Activated T-cell treated with anti-CD3 and anti-CD28 coated beads, Interleukin-2, amount 50 U/mL, for 72 hours (primary cell): ENCODE measurements around the gene NKD1. TPM values are rescaled to one million over a fixed set of nuclear protein-coding genes. Genes with fewer than 3 reads are reported as not detected.
"Not testable (repeated sequence)": the region's sequence is repeated elsewhere in the genome, so short reads cannot be mapped to it uniquely, and the experiment has no call there.

Experiments used
- ATAC-seq, 2 donors: fragments of 150-1000 bp; cut with Tn5 transposase; replicated peaks in 1 of 2; 2 replicates each; pipeline ENCODE4 v1.10.0; 2021; ENCODE audit warnings: moderate library complexity in 2 of 2, mild to moderate bottlenecking in 1 of 2
- DNase-seq, 2 donors: peaks; one replicate each; pipeline ENCODE4 v3.0.0; 2021 to 2022; ENCODE audit warnings: mixed read lengths in 1 of 2
- H3K27ac Mint-ChIP-seq: one replicate; pipeline ENCODE4 v1.8.0; 2022; ENCODE audit warnings: mild to moderate bottlenecking, moderate library complexity, mixed read lengths
- H3K27me3 Mint-ChIP-seq: one replicate; pipeline ENCODE4 v1.8.0; 2022; ENCODE audit warnings: low read depth, mixed read lengths
- H3K36me3 Mint-ChIP-seq, 2 donors: one replicate each; pipeline ENCODE4 v1.8.0; 2022; ENCODE audit warnings: mixed read lengths in 2 of 2, mild to moderate bottlenecking in 1 of 2; ENCODE audit not compliant: insufficient read depth in 2 of 2
- H3K4me1 Mint-ChIP-seq: one replicate; pipeline ENCODE4 v1.8.0; 2022; ENCODE audit warnings: low read depth, mixed read lengths
- H3K4me3 Mint-ChIP-seq, 2 donors: one replicate each; pipeline ENCODE4 v1.8.0; 2022; ENCODE audit warnings: mild to moderate bottlenecking in 2 of 2, mixed read lengths in 2 of 2, moderate library complexity in 2 of 2
- H3K9me3 Mint-ChIP-seq, 2 donors: one replicate each; pipeline ENCODE4 v1.8.0; 2022; ENCODE audit warnings: mixed read lengths in 2 of 2
- total RNA-seq, 2 donors: library from RNA; stranded (reverse); gene quantifications; one replicate each; pipeline ENCODE4 v1.2.3, GENCODE V29; 2022

The NKD1 gene
- total RNA-seq, 2 donors from 2014 or later, result 0.96 to 2.4 TPM

DNA sequence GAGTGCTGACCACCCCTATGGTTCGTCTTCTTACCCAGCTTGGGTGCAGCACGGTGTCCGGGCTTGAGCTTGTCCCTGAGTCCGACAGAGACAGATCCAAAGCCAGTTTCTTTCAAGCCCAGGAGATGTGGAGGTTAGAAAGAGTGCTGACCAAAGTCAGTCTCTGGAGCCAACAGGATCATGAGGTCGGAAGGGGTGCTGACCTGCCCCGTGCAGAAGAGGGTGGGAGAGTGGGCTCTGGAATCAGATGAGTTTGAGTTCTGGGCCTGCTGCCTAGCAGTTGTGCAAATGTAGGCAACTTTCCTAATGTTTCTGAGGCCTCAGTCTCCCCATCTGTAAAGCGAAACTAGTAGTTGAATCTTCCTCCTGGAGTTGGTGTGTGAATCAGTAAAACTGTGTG lies 24.5 kb downstream of the NKD1 start:
- Mint-ChIP-seq H3K27ac (no peak overlapping the region), H3K9me3 (no peaks in the 10 kb centered on the region), H3K4me1 (peaks cover 12% of the 10 kb centered on the region), H3K4me3 (no peak overlapping the region), H3K27me3 (no peaks in the 10 kb centered on the region), H3K36me3 (no peaks in the 10 kb centered on the region)
- ATAC-seq (no peak), DNase-seq (no peak)

DNA sequence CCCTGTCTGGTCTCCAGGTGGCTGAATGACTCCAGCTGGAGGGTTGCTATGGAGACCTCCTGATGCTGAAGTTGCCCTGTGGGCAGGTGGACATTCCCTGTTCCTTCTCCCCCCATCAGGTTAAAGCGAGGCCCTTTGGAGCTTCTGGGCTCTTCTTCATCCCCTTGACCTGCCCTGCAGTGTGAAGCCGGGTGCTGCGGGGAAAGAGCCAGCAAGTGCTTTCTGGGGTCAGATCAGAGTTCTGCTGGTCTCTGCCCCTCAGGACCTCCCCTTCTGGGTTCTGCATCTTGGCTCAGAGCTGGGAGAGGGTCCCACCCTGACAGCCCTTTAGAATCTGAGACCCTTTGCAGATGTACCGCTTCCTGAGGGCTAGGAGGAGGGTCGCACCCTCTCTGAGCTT lies 25.1 kb downstream of the NKD1 start:
- H3K4me1 Mint-ChIP-seq, result peaks cover 6% of the 10 kb centered on the region
- no peak overlapping the region for H3K4me3 Mint-ChIP-seq
- H3K27ac Mint-ChIP-seq, result no peak overlapping the region
- H3K36me3 Mint-ChIP-seq, result no peaks in the 10 kb centered on the region
- H3K9me3 Mint-ChIP-seq, result no peaks in the 10 kb centered on the region
- ATAC-seq, result no peak
- no peak for DNase-seq
- H3K27me3 Mint-ChIP-seq, result no peaks in the 10 kb centered on the region

DNA sequence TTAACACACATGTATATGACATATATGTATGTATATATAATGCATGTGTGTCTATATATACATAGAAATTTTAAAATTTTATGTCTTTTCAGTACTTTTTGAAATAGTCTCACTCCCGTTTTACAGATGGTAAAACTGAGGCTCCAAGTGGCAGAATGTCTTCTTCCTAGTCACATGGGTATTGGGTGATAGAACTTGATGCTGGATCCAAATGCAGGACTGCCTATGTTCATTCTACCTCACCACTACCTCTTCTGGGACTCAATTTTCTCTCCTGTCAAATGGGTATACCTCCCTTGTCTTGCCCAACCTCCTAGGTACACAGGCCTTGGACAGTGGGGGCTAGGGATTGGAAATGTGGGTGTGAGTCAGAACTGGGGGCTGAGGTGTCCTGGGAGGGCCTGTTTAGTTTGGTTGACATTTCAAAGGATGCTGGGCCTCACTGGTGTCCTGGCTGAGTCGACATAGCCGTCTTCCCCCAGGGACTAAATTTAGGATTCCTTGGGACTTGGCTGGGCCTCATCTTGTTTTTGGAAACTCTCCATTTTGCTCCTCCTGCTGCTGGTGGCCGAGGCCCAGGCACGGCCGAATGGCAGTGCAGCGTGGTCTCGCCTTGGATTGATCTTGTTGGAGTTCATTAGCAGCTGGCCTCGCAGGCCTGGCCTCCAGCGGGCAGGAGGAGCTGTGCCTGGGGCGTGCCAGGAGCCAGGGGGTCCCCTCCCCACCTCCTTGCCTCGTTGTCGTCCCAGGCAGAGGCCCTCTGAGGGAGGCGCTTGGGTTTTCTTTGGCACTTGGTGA lies 25.9 kb downstream of the NKD1 start:
- no peak for ATAC-seq
- H3K4me3 Mint-ChIP-seq, result no peak overlapping the region
- no peak overlapping the region for H3K27ac Mint-ChIP-seq
- no peaks in the 10 kb centered on the region for H3K27me3 Mint-ChIP-seq
- H3K4me1 Mint-ChIP-seq, result peaks cover 5% of the 10 kb centered on the region
- no peaks in the 10 kb centered on the region for H3K36me3 Mint-ChIP-seq
- no peak for DNase-seq
- H3K9me3 Mint-ChIP-seq, result no peaks in the 10 kb centered on the region

DNA sequence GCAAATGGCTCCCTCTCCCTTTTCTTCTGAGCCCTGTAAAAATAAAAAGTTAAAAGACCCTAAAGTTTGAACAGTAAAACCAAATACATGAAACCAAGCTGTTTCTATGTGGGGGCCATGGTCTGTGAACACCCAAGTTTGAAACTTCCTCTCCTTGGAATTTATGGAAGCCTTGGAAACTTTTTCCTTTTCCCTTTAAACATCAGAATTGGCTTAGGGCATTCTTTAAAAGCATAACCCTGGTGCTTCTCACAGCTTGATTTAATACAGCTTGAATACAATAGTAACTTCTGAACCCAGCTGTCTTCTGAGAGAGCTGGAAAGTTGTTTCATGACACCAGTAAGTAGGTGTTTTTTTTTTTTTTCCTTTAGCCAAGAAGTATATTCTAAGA lies 26.5 kb downstream of the NKD1 start:
- ATAC-seq (no peak), DNase-seq (no peak)
- Mint-ChIP-seq H3K27ac (no peak overlapping the region), H3K4me3 (no peak overlapping the region), H3K27me3 (no peaks in the 10 kb centered on the region), H3K4me1 (peaks cover 5% of the 10 kb centered on the region), H3K9me3 (no peaks in the 10 kb centered on the region), H3K36me3 (no peaks in the 10 kb centered on the region)

DNA sequence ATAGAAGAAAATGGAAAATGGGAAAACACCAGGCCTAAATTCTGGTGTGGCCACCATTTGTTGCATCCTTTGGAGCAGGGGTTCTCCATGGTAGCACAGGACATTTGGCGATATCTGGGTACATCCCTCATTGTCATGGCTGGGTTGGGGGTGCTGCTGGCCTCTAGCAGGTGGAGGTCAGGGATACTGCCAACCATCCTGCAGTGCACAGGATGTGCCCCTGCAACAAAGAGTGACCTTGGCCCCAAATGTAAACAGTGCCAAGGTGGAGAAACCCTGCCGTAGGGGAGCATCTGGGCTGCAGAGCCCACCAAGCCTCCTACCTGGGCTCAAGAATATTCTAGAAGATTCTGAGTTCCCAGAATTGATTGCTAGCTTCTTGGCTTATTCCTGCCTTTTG lies 27.5 kb downstream of the NKD1 start:
- DNase-seq, result no peak
- Mint-ChIP-seq H3K9me3 (no peaks in the 10 kb centered on the region), H3K27ac (no peak overlapping the region), H3K4me1 (peaks cover 5% of the 10 kb centered on the region), H3K36me3 (no peaks in the 10 kb centered on the region), H3K27me3 (no peaks in the 10 kb centered on the region), H3K4me3 (no peak overlapping the region)
- ATAC-seq, result no peak

DNA sequence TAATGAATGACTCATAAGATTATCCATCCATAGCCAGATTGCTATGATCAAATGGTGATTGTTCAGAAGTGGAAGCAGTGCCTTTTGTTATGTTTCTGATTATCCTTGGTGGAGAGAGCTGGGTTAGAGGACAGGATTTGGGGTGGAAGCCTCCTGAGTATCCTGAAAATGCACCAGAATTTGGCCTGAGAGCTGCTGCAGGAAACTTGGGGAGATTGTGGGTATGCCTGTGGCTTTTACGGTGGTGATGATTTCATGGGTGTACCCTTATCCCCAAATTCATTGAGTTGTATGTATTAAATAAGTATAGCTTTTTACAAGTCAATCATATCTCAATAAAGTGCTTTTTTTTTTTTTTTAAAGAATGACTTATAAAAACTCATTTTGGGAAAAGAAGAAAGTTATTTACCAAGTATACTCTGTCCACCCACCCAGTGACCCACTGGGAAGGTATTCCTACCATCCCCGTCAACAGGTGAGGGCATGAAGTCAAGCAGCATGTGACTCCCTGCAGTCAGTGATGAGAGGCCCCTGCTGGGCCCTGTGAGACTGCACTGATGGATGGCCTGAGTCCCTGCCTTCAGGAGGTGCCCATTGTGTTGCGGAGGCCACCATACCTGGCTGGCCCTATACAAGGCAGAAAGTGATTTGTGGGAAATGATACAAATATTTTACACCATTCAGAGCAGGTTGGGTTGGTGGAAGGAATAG lies 28.4 kb downstream of the NKD1 start:
- Mint-ChIP-seq H3K4me3 (no peak overlapping the region), H3K36me3 (no peaks in the 10 kb centered on the region), H3K9me3 (no peaks in the 10 kb centered on the region), H3K27ac (no peak overlapping the region), H3K27me3 (no peaks in the 10 kb centered on the region), H3K4me1 (peaks cover 5% of the 10 kb centered on the region)
- no peak for DNase-seq
- no peak for ATAC-seq

DNA sequence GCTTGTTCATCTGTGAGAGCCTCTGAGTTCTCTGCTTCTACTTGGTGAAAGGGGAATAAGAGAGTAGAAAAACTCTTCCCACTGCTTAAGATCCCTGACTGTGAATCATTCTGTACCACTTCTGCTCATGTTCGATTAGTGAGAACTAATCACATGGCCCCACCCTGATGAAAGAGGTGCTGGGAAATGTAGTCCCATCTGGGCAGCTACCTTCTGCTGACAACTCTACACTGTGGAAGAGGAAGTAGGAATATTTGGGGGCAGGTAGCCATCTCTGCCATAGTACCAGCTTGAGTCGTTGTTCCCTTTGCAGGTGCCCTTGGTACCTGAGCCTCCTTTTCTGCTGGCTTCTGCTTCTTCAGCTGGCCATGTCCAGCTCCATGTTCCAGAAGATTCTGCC lies 29.9 kb downstream of the NKD1 start:
- Mint-ChIP-seq H3K9me3 (no peaks in the 10 kb centered on the region), H3K27me3 (no peaks in the 10 kb centered on the region), H3K4me1 (peaks cover 3% of the 10 kb centered on the region), H3K4me3 (no peak overlapping the region), H3K27ac (no peak overlapping the region), H3K36me3 (no peaks in the 10 kb centered on the region)
- DNase-seq, result no peak
- ATAC-seq, result no peak

DNA sequence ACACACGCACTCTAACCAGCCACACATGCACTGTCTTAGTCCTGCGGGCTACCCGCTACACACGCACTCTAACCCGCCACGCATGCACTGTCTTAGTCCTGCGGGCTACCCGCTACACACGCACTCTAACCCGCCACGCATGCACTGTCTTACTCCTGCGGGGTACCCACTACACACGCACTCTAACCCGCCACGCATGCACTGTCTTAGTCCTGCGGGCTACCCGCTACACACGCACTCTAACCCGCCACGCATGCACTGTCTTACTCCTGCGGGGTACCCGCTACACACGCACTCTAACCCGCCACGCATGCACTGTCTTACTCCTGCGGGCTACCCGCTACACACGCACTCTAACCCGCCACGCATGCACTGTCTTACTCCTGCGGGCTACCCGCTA lies 31.2 kb downstream of the NKD1 start:
- H3K9me3 Mint-ChIP-seq, DNase-seq, H3K27ac Mint-ChIP-seq, ATAC-seq, H3K4me3 Mint-ChIP-seq, H3K27me3 Mint-ChIP-seq, H3K36me3 Mint-ChIP-seq: not testable (repeated sequence)
- H3K4me1 Mint-ChIP-seq, result peaks cover 13% of the 10 kb centered on the region

DNA sequence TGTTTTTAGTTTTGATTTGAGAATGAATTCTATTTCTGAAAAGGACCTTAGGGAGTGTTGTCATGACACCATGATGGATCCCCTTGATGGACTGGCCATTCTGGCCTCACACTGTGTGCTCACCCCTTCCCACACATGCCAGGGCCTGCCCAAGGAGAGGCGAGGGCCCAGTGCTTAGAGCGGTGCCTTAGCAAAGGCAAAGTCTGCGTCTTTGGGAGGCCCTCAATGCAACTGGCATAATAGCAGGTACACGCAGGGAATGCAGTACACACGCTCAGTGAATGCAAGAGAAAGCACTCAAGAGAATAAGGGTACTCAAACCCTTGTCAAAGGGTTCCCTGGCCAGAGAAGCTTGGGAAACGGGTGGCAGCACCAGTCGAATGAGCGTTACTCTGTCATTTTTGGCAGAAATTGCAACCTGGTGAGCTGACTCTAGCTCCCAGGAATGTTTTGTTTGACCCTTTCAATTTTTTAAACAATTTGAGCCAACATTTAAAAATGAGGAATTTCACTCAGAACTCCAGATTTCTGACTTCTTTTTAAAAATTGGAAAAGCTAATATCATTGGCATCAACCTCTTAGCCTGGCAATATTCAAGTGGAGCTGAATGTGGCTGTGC lies 32.1 kb downstream of the NKD1 start:
- no peaks in the 10 kb centered on the region for H3K27me3 Mint-ChIP-seq
- no peak for ATAC-seq
- no peak overlapping the region for H3K4me3 Mint-ChIP-seq
- no peaks in the 10 kb centered on the region for H3K9me3 Mint-ChIP-seq
- no peaks in the 10 kb centered on the region for H3K36me3 Mint-ChIP-seq
- DNase-seq, result no peak
- H3K27ac Mint-ChIP-seq, result no peak overlapping the region
- H3K4me1 Mint-ChIP-seq, result peaks cover 13% of the 10 kb centered on the region

DNA sequence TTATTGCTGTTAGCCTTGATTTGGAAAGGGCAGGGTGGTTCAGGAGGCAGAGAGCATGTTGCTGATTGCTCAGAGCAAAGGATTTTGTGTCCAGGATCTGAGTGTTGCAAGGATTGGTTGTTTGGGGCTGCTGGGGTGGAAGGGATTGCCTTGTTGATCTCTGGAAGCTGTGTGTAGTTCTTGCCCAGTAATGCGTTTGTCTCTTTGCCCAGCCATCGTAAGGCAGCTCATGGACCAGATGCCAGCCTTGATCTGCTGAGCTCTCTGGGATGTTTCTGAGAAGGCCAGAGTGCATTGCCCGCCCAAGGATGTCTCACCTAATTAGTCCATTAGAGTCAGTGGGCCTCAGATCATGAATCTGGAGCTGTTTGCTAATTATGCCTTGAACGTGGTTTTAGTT lies 33.6 kb downstream of the NKD1 start:
- Mint-ChIP-seq H3K27ac (no peak overlapping the region), H3K4me3 (no peak overlapping the region)
- ATAC-seq, result no peak

DNA sequence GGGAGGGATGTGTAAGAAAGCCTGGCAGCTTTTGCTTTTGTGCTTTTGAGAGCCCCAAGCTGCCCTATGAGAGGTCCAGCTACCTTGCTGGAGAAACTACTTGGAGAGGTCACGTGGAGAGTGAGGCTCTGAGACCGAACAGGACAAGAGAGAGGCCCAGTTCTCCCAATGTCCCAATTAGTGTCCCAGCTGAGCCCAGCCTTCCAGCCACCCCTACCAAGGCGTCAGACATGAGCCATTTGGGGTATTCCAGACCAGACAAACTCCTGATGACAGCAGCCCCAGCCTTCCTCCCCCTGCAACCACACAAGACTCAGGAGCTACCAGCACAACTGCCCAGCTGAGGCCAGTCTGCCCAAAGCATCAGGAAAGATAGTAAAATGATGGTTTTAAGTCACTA lies 35.0 kb downstream of the NKD1 start:
- DNase-seq (no peak), ATAC-seq (no peak)
- no peak overlapping the region for H3K4me3 Mint-ChIP-seq
- no peaks in the 10 kb centered on the region for H3K36me3 Mint-ChIP-seq
- H3K27me3 Mint-ChIP-seq, result no peaks in the 10 kb centered on the region
- H3K27ac Mint-ChIP-seq, result no peak overlapping the region
- H3K9me3 Mint-ChIP-seq, result no peaks in the 10 kb centered on the region
- H3K4me1 Mint-ChIP-seq, result peaks cover 18% of the 10 kb centered on the region

More for the DNA sequence above, 33.6 kb downstream of the NKD1 start:
- H3K4me1 Mint-ChIP-seq, result peaks cover 18% of the 10 kb centered on the region
- H3K36me3 Mint-ChIP-seq, result no peaks in the 10 kb centered on the region
- H3K27me3 Mint-ChIP-seq, result no peaks in the 10 kb centered on the region
- H3K9me3 Mint-ChIP-seq, result no peaks in the 10 kb centered on the region
- DNase-seq, result no peak

DNA sequence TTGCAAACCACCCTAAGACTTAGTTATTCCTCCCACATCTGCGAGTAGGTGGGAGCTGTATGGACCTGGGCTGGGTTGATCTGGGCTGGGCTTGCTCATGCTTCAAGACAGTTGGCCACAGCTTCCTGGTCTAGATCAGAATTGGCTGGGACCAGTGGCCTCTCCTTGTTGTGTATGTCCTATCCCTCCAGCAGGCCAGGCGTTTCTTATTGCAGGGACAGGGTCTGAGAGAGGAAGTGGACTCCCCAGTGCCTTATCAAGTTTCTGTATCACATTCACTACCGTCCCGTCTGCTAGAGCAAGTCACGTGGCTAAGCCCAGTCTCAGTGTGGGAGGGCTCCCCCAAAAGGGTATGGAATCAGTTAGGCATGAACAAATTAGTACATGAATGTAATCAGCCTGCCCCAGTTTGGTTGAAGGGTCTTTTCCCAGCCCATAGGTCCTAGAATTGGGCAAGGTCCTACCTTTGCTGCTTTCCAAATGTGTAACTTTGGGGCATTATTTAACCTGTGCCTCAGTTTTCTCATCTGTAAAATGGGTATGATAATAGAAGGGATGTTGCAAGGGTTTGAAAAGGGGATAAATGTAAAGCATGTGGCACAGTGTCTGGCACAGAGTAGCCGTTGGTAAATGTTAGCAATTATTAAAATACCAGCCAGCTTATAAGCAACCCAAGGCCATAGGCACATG lies 36.0 kb downstream of the NKD1 start:
- Mint-ChIP-seq H3K4me1 (peaks cover 27% of the 10 kb centered on the region), H3K9me3 (no peaks in the 10 kb centered on the region), H3K27me3 (no peaks in the 10 kb centered on the region), H3K36me3 (peaks cover 0 to 2% of the 10 kb centered on the region in 2 donors), H3K27ac (no peak overlapping the region), H3K4me3 (no peak overlapping the region)
- ATAC-seq, result peak; percentile 33 to 40
- DNase-seq, result no peak

DNA sequence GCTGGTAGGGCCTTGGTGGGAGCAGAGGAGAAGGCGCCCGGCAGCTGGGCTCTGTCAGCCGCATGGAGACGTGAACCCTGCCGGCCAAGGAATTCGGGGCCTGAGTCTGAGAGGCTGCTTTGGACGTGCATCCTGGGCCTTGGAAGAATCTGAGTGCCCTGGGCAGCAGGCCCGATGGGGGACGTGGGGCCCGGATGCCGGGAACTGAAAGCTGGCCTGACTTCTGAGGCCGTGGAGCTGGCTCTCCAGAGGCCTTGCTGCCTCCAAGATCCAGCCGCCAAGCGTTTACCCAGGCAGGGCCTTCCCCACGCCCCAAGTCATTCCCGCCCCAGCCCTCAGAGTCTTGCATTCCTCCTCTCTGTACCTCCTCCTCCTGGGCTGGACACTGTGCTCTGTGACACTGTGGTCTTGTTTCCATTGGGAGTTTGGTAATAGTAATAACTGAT lies 37.2 kb downstream of the NKD1 start:
- Mint-ChIP-seq H3K27me3 (no peaks in the 10 kb centered on the region), H3K4me3 (no peak overlapping the region), H3K9me3 (no peaks in the 10 kb centered on the region), H3K36me3 (peaks cover 0 to 2% of the 10 kb centered on the region in 2 donors), H3K4me1 (peaks cover 39% of the 10 kb centered on the region), H3K27ac (no peak overlapping the region)
- DNase-seq (no peak), ATAC-seq (no peak)
